ENCODE measurements around the gene HCRTR1. TPM values are rescaled to one million over a fixed set of nuclear protein-coding genes. Genes with fewer than 3 reads are reported as not detected.

HCRTR1 gene
- total RNA-seq, 2 donors from 2014 or later, result not detected

DNA sequence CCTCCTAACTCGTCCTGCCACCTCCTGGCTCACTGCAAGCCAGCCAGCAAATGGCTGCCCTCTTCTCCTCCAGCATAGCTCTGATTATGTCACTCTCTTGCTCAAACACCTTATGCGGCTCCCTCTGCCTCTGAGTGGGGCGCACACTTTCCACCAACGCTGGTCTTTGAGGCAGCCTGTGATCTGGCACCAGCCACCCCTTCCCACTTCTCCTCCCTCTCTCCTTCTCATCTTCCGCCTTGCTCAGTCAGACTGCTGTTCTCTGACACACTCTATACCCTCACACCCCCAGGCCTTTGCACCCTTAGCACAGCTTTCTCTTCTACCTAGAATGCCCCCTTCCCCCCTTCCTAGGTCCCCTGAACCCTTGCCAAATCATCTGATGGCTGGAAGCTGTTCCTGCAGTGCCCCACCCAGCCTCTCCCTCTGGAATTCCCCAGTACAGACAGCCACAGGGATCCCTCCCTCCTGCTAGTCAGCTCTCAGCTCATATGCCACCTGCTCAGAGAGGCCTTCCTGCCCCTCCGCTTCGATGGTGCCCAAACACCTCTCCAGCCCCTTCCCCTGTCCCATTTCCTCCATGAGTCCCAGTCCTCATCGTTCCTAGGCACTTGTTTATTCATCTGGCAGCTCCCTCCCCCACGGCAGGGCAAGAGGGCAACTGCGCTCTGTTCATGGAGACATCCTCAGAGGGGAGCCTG, 48.9 kb downstream of the HCRTR1 start:
- no peak overlapping the region for H3K27ac Mint-ChIP-seq
- H3K9me3 Mint-ChIP-seq, result no peaks in the 10 kb centered on the region
- no peaks in the 10 kb centered on the region for H3K36me3 Mint-ChIP-seq (ENCODE audit: low read depth)
- peaks cover 17% of the 10 kb centered on the region for H3K27me3 Mint-ChIP-seq
- H3K4me1 Mint-ChIP-seq, result peaks cover 6% of the 10 kb centered on the region
- ATAC-seq (replicated peaks), result no peak
- no peak overlapping the region for H3K4me3 Mint-ChIP-seq

DNA sequence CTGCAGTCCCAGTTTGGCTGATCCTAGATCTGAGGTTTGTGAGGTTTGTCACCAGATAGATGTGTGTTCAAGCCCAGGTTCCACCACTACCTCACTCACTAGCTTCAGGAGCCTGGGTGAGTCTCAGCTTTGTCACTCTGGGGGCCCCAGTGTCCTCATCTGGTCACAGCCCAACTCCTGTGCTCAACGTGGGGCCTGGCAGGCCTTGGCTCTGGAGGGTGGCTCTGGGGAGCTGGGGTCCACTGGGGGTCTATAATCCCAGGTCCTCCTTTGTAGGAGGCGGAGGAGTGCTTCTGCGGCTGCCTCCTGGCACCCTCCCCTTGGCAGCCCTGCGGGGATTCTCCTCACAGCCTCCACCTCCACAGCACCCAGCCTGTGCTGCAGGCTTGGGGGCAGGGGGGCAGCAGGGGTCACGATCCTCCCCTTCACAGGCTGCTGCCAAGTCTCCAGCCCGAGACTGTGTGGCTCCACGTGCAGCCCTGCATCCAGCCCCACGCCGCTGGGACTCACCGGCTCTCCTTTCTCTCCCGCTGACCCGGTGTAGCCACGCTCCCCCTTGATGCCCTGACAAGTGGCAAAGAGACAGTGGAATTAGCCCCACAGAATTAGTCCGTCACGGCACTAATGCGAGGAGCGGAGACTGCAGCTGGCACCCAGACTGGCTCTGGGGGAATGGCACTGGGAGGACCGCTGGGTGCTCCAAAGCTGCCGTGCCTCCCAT, 49.7 kb downstream of the HCRTR1 start:
- Mint-ChIP-seq H3K4me1 (peaks cover 6% of the 10 kb centered on the region), H3K9me3 (no peaks in the 10 kb centered on the region), H3K27ac (no peak overlapping the region), H3K36me3 (ENCODE audit: low read depth) (no peaks in the 10 kb centered on the region), H3K4me3 (no peak overlapping the region), H3K27me3 (peaks cover 21% of the 10 kb centered on the region)
- no peak for ATAC-seq (replicated peaks)

DNA sequence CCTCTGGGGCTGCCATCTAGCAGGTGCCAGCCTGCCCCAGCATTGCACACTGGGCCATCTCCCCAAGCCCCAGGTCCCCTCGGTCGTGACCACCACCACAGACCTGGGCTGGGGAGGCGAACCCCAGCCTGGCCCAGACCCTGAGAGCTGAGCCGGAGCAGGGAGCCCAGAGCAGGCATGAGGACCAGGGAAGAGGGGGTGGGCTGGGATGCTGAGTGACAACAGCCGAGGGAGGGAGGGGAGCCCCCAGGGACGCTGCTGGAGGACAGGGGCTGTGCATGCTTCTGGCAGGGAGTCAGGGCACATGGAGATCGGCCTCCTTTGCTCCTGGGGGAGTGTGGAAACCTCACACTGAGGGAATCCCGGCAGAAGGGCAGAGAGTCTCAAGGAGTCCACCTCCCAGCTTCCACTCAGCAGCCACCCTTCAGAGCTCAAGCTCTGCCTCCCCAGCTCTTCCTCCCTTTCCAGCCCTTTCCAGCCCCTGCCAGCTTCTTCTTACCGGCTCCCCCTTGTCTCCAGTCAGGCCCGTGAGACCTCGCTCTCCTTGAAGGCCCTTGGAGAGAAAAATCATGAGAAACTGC, 50.9 kb downstream of the HCRTR1 start:
- no peak for ATAC-seq (replicated peaks)
- Mint-ChIP-seq H3K4me1 (peaks cover 6% of the 10 kb centered on the region), H3K27me3 (peaks cover 21% of the 10 kb centered on the region), H3K36me3 (ENCODE audit: low read depth) (no peaks in the 10 kb centered on the region), H3K9me3 (no peaks in the 10 kb centered on the region), H3K27ac (no peak overlapping the region), H3K4me3 (no peak overlapping the region)

DNA sequence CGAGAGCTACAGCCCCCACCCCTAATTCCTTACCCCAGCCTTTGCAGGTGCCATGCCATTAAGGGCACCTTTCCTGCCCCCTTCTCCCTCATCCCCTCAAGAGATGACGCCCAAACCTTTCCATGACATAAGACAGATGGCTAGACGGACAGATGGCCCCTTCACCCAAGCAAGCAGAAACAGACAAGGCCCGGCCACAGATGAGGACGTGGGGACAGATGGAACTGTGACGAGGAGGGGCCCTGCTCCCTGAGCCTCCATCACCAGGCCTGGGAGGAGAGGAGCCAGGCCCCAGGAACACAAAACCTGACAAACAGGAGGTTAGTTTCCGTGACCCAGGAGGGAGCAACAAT, 51.9 kb downstream of the HCRTR1 start:
- no peak overlapping the region for H3K27ac Mint-ChIP-seq
- no peaks in the 10 kb centered on the region for H3K36me3 Mint-ChIP-seq (ENCODE audit: low read depth)
- no peak for ATAC-seq (replicated peaks)
- H3K4me3 Mint-ChIP-seq, result no peak overlapping the region
- no peaks in the 10 kb centered on the region for H3K9me3 Mint-ChIP-seq
- H3K27me3 Mint-ChIP-seq, result peaks cover 21% of the 10 kb centered on the region
- H3K4me1 Mint-ChIP-seq, result peaks cover 6% of the 10 kb centered on the region

DNA sequence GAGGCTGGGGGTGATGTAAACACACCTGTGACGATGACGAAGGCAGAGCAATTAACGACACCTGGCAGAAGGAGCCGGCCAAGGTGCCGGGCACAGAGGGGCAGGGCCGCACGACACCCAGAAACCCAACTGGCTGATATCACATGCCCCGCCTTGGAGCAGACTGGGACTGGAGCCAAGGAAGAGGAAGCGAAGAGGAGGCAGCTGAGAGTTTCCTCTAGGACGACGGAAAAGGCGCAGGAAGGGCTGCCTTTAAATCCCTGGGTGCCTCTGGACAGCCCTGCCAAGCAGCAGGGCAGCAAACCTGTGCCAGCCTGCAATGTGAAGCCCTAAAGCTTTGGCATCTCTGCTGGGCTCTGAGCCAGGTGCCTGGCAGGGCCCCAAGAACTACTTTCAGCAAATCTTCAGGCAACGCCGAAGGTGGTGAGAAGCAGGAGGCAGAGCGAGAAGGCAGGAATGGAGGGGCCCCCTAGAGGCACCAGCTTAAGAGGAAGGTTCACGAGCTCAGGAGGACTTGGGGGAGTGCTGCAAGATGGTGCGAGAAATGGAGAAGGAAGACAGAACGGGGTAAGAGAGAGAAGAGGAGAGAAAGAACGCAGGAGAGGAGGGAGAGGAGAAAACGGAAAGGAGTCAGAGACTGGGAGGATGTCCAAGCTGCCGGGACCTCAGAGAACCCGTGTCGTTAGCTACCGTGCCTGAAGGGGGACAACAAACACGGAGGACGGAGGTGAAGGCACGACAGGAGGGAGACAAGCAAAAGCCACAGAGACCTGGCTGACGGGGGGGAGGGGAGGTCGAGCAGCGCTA, 52.5 kb downstream of the HCRTR1 start:
- peak overlapping the region; percentile 9 for H3K27ac Mint-ChIP-seq
- H3K4me3 Mint-ChIP-seq, result peak overlapping the region; percentile 46
- no peaks in the 10 kb centered on the region for H3K9me3 Mint-ChIP-seq
- peaks cover 21% of the 10 kb centered on the region for H3K27me3 Mint-ChIP-seq
- peak; percentile 23 for ATAC-seq (replicated peaks)
- peaks cover 6% of the 10 kb centered on the region for H3K4me1 Mint-ChIP-seq
- no peaks in the 10 kb centered on the region for H3K36me3 Mint-ChIP-seq (ENCODE audit: low read depth)

DNA sequence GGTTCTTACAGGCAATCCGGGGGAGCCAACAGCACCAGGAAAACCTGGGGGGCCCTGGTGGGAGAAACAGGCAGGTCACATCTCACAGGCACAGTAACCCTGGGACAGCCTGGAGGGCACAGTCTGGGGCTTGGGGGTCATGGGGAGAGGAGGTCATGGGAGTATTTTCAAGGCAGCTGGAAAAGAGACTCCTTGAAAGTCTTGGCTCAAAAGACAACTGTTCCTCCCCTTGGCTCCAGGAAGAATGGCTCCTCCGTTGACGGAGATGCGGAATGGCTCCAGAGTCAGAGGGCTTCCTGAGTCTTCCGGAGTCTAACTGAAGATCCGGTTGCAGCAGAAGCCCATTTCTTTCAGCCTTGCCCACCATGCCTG, 53.1 kb downstream of the HCRTR1 start:
- peaks cover 25% of the 10 kb centered on the region for H3K27me3 Mint-ChIP-seq
- H3K4me3 Mint-ChIP-seq, result peak overlapping the region; percentile 46
- H3K4me1 Mint-ChIP-seq, result peaks cover 6% of the 10 kb centered on the region
- ATAC-seq (replicated peaks), result no peak
- no peaks in the 10 kb centered on the region for H3K36me3 Mint-ChIP-seq (ENCODE audit: low read depth)
- H3K9me3 Mint-ChIP-seq, result no peaks in the 10 kb centered on the region
- peak overlapping the region; percentile 9 for H3K27ac Mint-ChIP-seq

DNA sequence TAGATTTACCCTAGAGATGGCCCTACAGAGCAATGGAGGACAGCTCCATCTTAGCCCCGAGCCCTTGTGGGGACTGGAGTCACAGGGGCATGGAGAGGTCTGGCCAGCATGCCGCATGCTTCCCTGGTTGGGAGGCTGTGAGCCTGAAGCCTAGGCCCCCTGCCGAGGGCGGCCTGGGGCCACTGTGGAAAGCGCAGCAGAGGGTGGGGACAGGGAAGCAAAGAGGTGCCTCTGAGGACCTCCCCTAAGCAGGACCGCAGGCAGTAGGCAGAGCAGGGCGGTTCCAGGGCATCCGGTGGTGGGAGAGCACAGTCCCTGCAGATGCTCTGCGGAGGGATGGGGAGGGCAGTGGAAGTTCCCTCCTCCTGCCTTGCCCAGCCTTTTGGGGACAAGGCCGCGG, 53.7 kb downstream of the HCRTR1 start:
- Mint-ChIP-seq H3K4me1 (peaks cover 6% of the 10 kb centered on the region), H3K27ac (no peak overlapping the region), H3K27me3 (peaks cover 25% of the 10 kb centered on the region), H3K4me3 (no peak overlapping the region), H3K36me3 (ENCODE audit: low read depth) (no peaks in the 10 kb centered on the region), H3K9me3 (no peaks in the 10 kb centered on the region)
- ATAC-seq (replicated peaks), result no peak

DNA sequence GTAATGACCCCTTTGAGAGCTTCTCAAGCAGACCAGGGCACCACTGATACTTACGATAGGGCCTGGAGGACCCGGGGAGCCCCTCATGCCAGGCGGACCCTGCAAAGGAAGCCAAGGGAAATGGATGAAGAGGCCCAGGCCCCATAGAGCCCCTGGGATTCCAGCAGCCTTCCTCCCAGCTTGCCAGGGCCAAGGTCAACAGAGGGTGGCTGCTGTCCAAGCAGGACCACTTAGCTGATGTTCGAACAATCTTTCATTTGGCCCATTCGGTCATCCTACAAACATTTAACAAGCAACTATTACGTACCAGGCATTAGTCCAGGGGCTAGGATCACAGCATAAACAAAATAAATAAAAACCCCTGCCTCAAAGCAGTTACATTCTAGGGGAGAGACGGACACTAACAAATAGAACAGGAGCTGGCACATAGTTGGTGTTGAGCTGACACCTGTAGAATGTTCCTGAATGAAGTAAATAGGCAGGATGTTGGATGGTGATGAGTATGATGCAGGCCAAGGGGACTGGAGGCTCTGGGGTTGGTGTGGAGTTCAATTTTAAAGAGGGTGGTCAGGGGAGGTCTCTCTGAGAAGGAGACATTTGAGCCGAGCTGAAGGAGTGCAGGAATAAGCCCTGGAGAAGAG, 54.2 kb downstream of the HCRTR1 start:
- Mint-ChIP-seq H3K4me1 (peaks cover 6% of the 10 kb centered on the region), H3K27ac (no peak overlapping the region), H3K4me3 (no peak overlapping the region), H3K27me3 (peaks cover 25% of the 10 kb centered on the region), H3K36me3 (ENCODE audit: low read depth) (no peaks in the 10 kb centered on the region), H3K9me3 (no peaks in the 10 kb centered on the region)
- ATAC-seq (replicated peaks), result no peak

DNA sequence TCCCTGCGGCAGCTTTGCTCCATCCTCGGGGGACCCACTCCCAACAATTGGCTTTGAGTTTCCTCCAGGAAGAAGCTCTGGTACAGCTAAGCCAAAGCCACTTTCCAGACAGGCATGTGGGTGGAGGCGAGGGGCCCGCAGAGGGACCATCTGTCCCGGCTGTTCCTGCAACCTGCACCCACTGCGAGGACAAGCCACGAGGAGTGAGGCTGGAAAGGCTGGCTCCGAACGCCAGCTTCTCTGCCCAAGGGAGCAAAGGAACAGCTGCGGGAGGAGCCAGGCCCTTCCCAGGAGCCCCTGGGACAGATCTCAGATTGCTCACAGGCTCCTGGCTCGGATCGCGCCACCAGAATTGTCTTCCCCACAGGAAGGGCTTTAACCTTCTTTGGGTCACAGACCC, 55.5 kb downstream of the HCRTR1 start:
- H3K4me3 Mint-ChIP-seq, result no peak overlapping the region
- no peaks in the 10 kb centered on the region for H3K9me3 Mint-ChIP-seq
- peaks cover 6% of the 10 kb centered on the region for H3K4me1 Mint-ChIP-seq
- H3K27ac Mint-ChIP-seq, result no peak overlapping the region
- ATAC-seq (replicated peaks), result no peak
- H3K36me3 Mint-ChIP-seq (ENCODE audit: low read depth), result no peaks in the 10 kb centered on the region
- peaks cover 25% of the 10 kb centered on the region for H3K27me3 Mint-ChIP-seq

DNA sequence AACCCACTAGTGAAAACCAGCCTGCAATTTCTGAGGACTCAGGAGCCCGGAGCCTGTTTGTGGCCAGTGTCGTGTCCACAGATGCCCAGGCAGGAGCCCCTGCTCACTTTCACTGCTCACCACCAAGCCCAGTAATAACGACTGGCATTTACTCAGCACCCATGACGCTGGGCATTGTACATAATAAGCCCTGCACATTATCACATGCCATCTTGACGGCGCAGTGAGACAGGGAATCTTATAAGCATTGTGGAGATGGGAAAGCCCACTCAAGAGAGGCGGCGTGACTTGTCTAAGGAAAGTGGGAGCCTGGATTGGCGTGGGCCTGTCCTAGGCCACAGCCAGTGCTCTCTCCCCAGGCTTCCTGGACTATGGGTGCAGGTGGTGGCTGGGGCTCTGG, 55.9 kb downstream of the HCRTR1 start:
- H3K4me3 Mint-ChIP-seq, result no peak overlapping the region
- no peak overlapping the region for H3K27ac Mint-ChIP-seq
- peaks cover 6% of the 10 kb centered on the region for H3K4me1 Mint-ChIP-seq
- H3K36me3 Mint-ChIP-seq (ENCODE audit: low read depth), result no peaks in the 10 kb centered on the region
- no peak for ATAC-seq (replicated peaks)
- no peaks in the 10 kb centered on the region for H3K9me3 Mint-ChIP-seq
- peaks cover 25% of the 10 kb centered on the region for H3K27me3 Mint-ChIP-seq

DNA sequence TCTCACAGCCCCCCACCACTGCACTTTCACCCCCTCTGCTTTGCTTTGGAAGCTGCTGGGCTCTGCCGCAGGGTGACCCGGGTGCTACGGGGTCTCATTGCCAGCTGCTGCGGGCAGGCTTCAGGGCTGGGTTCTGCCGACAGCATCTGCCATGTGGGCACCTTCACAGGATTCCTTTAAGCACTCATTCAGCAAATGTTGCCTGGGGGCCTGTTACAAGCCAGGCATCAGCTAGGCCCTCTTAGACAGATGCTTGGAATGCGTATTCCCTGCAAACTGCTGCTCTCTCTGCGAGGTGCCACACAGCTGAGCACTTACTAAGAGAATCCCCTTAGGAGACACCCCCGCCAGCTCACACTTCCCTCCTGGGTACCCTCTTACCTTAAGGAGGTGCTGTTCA, 57.1 kb downstream of the HCRTR1 start:
- Mint-ChIP-seq H3K4me1 (peaks cover 6% of the 10 kb centered on the region), H3K27ac (no peak overlapping the region), H3K4me3 (no peak overlapping the region), H3K27me3 (peaks cover 16% of the 10 kb centered on the region), H3K9me3 (no peaks in the 10 kb centered on the region), H3K36me3 (ENCODE audit: low read depth) (no peaks in the 10 kb centered on the region)
- ATAC-seq (replicated peaks), result no peak

DNA sequence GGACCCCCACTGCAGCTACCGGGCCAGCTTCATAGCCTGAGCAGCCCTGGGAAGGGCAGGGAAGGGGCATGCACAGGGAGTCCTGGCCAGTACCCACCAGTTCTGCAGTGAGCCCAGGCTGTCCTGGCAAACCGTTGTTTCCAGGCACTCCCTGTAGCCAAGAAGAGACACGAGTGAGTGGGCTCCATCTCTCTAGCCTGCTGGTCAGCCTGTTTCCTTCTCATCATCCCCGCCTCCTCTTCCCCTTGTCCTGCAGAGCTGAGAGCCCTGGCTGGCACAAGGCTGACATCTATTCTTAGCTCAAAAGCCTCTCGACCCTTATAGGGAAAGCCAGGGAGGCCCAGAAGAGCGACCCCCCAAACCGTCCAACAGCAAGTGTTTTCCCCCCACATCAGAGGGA, 57.7 kb downstream of the HCRTR1 start:
- Mint-ChIP-seq H3K36me3 (ENCODE audit: low read depth) (no peaks in the 10 kb centered on the region), H3K9me3 (no peaks in the 10 kb centered on the region), H3K27me3 (peaks cover 14% of the 10 kb centered on the region), H3K4me3 (no peak overlapping the region), H3K4me1 (peaks cover 3% of the 10 kb centered on the region), H3K27ac (no peak overlapping the region)
- no peak for ATAC-seq (replicated peaks)

DNA sequence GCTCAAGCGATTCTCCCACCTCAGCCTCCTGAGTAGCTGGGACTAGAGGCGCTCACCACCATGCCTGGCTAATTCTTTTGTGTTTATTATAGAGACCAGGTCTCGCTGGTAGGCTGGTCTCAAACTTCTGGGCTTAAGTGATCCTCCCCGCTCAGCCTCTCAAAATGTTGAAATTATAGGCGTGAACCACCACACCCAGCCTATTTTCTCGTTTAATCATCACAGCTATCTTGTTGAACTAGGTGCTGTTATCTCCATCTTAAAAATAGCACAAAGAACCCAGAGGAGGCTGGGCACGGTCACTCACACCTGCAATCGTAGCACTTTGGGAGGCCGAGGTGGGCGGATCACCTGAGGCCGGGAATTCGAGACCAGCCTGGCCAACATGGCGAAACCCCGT, 58.3 kb downstream of the HCRTR1 start:
- H3K27ac Mint-ChIP-seq, result no peak overlapping the region
- no peak overlapping the region for H3K4me3 Mint-ChIP-seq
- no peaks in the 10 kb centered on the region for H3K9me3 Mint-ChIP-seq
- no peaks in the 10 kb centered on the region for H3K4me1 Mint-ChIP-seq
- no peaks in the 10 kb centered on the region for H3K36me3 Mint-ChIP-seq (ENCODE audit: low read depth)
- H3K27me3 Mint-ChIP-seq, result peaks cover 11% of the 10 kb centered on the region
- no peak for ATAC-seq (replicated peaks)

Measured in activated T-helper 17 cell treated with anti-CD3 and anti-CD28 coated beads, Interleukin-2, amount 50 U/mL, for 72 hours (primary cell).